PC-9 (cell line): ENCODE data around the gene CDC20. TPM values are rescaled to one million over a fixed set of nuclear protein-coding genes. Genes with fewer than 3 reads are reported as not detected.

Source experiments
- BruUV-seq: library from RNA; stranded (reverse); fragments of 400-500 nt; replicated peaks from 2 replicates; lab custom pipeline; 2021; lab: Mats Ljungman, UMichigan
- CTCF ChIA-PET: fragments of 300-600 bp; sonication (Branson Sonifier 250); formaldehyde crosslinking; loops from one replicate; lab custom pipeline; 2022; ENCODE audit warnings: antibody characterized with exemption; lab: Charles Lee
- POLR2A ChIA-PET: fragments of 300-600 bp; sonication (Branson Sonifier 250); formaldehyde crosslinking; loops from one replicate; lab custom pipeline; 2022; ENCODE audit warnings: antibody characterized with exemption; ENCODE audit not compliant: unreplicated experiment; lab: Charles Lee
- DNase-seq, 2 experiments: peaks; one replicate each; pipeline versions ENCODE4 v3.0.0 to v3.0.0-alpha.2; 2015 to 2022; ENCODE audit warnings: mixed read lengths in 1 of 2
- H2AFZ ChIP-seq: fragments of 200-600 bp; sonication (generic); 2 replicates; pipeline ENCODE4 v1.8.1; 2017; ENCODE audit warnings: antibody characterized with exemption
- H3F3A ChIP-seq: fragments of 200-600 bp; sonication (generic); 2 replicates; pipeline ENCODE4 v1.8.1; 2017; ENCODE audit warnings: antibody characterized with exemption, mild to moderate bottlenecking, low read depth; ENCODE audit not compliant: insufficient read depth
- H3K27ac ChIP-seq: fragments of 200-600 bp; sonication (generic); 2 replicates; pipeline ENCODE4 v1.6.1; 2016; ENCODE audit warnings: mixed run types
- H3K27me3 ChIP-seq: fragments of 200-600 bp; sonication (generic); 2 replicates; pipeline ENCODE4 v1.6.1; 2016; ENCODE audit warnings: low read depth, mixed run types; ENCODE audit not compliant: insufficient read depth
- H3K36me3 ChIP-seq: fragments of 200-600 bp; sonication (generic); 2 replicates; pipeline ENCODE4 v1.6.1; 2016; ENCODE audit warnings: low read depth, mixed run types
- H3K4me1 ChIP-seq: fragments of 200-600 bp; sonication (generic); replicated peaks from 2 replicates; pipeline ENCODE4 v1.6.1; 2016; ENCODE audit warnings: mixed run types; ENCODE audit not compliant: insufficient read depth
- H3K4me2 ChIP-seq: fragments of 200-600 bp; sonication (generic); 2 replicates; pipeline ENCODE4 v1.6.1; 2017; ENCODE audit warnings: mixed run types
- H3K4me3 ChIP-seq: fragments of 200-600 bp; sonication (generic); 2 replicates; pipeline ENCODE4 v1.6.1; 2016; ENCODE audit warnings: mixed run types
- H3K79me2 ChIP-seq: fragments of 200-600 bp; sonication (generic); 2 replicates; pipeline ENCODE4 v1.6.1; 2017; ENCODE audit warnings: low read depth, mixed run types
- H3K9me2 ChIP-seq: fragments of 200-600 bp; sonication (generic); 2 replicates; pipeline ENCODE4 v1.8.1; 2017; ENCODE audit warnings: mild to moderate bottlenecking; ENCODE audit not compliant: insufficient read depth
- H3K9me3 ChIP-seq: fragments of 200-600 bp; sonication (generic); 2 replicates; pipeline ENCODE4 v1.8.1; 2016; ENCODE audit warnings: low read depth; ENCODE audit not compliant: insufficient read depth
- H4K20me1 ChIP-seq: fragments of 200-600 bp; sonication (generic); 2 replicates; pipeline ENCODE4 v1.8.1; 2017; ENCODE audit not compliant: insufficient read depth
- CTCF ChIP-seq: fragments of 200-600 bp; sonication (generic); conservative IDR thresholded peaks from 2 replicates; pipeline ENCODE4 v1.6.1; 2017; ENCODE audit warnings: mixed run types, antibody characterized with exemption, mild to moderate bottlenecking, moderate library complexity
- EZH2 ChIP-seq: fragments of 200-600 bp; sonication (generic); IDR thresholded peaks from 2 replicates; pipeline ENCODE4 v1.8.0; 2017; ENCODE audit warnings: antibody characterized with exemption, low read depth
- intact Hi-C: fragments of 100-400 bp; cut with micrococcal nuclease; formaldehyde crosslinking; loops from one replicate; pipeline ENCODE4 v1.10.0; 2022; ENCODE audit not compliant: unreplicated experiment
- total RNA-seq: library from RNA; stranded (reverse); gene quantifications from 2 replicates; pipeline ENCODE4 v1.2.3, GENCODE V29; 2021

Gene CDC20
- total RNA-seq, 1 experiment from 2014 or later: 229 TPM

GRCh38 chr1:43348343-43348808 lies 10.4 kb upstream of the CDC20 start:
- Histone ChIP-seq H4K20me1 (no peaks in the 10 kb centered on the region), H3F3A (peaks cover 57% of the 10 kb centered on the region), H3K36me3 (no peaks in the 10 kb centered on the region), H3K79me2 (no peaks in the 10 kb centered on the region), H3K4me3 (peak overlapping the region; percentile 66), H2AFZ (peak overlapping the region; percentile 82), H3K4me2 (peak overlapping the region; percentile 95), H3K4me1 (peaks cover 55% of the 10 kb centered on the region), H3K27ac (peak overlapping the region; percentile 94), H3K9me3 (no peaks in the 10 kb centered on the region), H3K9me2 (no peaks in the 10 kb centered on the region), H3K27me3 (no peaks in the 10 kb centered on the region)
- POLR2A ChIA-PET: interaction anchor here (0.5 to 1.0 kb wide), 10 partner anchors 10 to 1834 kb away, joined by 3 to 13 read pairs (median 4); partner anchors contain the start of gene CDC20
- DNase-seq: no peak
- no peak for TF ChIP-seq CTCF
- no peak for TF ChIP-seq EZH2
- intact Hi-C loops: loop anchor here (2.0 kb wide), 2 partner anchors 64 to 78 kb away; partner anchors contain the start of gene C1orf210
- CTCF ChIA-PET: interaction anchor here (0.6 to 1.0 kb wide), 2 partner anchors 21 to 110 kb away, joined by 3 to 7 read pairs; no protein-coding TSS in a partner anchor
- TSS peak; percentile 89 for BruUV-seq

GRCh38 chr1:43348809-43349593 lies 9.8 kb upstream of the CDC20 start:
- Histone ChIP-seq H3K9me2 (no peaks in the 10 kb centered on the region), H3K27ac (peak overlapping the region; percentile 94), H3K4me1 (peaks cover 48% of the 10 kb centered on the region), H3K27me3 (no peaks in the 10 kb centered on the region), H3K4me3 (peak overlapping the region; percentile 66), H3K36me3 (no peaks in the 10 kb centered on the region), H3K79me2 (no peaks in the 10 kb centered on the region), H2AFZ (peak overlapping the region; percentile 82), H3K9me3 (no peaks in the 10 kb centered on the region), H4K20me1 (no peaks in the 10 kb centered on the region), H3F3A (peaks cover 51% of the 10 kb centered on the region), H3K4me2 (peak overlapping the region; percentile 95)
- peak; percentile 85 to 99 for DNase-seq
- TF ChIP-seq EZH2 (no peak), CTCF (no peak)
- intact Hi-C loops: loop anchor here (1.0 to 2.0 kb wide), 3 partner anchors 18 to 78 kb away; partner anchors contain the start of gene C1orf210
- CTCF ChIA-PET: interaction anchor here (1.0 kb wide), 1 partner anchor 110 kb away, joined by 3 read pairs; no protein-coding TSS in a partner anchor
- POLR2A ChIA-PET: interaction anchor here (0.5 to 1.0 kb wide), 9 partner anchors 9 to 1219 kb away, joined by 3 to 13 read pairs (median 4); partner anchors contain the start of gene CDC20
- no TSS peak for BruUV-seq

GRCh38 chr1:43349594-43350306 lies 9.0 kb upstream of the CDC20 start:
- Histone ChIP-seq H3F3A (peaks cover 43% of the 10 kb centered on the region), H3K36me3 (no peaks in the 10 kb centered on the region), H3K4me3 (peak overlapping the region; percentile 66), H3K4me2 (peak overlapping the region; percentile 95), H3K4me1 (peaks cover 41% of the 10 kb centered on the region), H3K9me3 (no peaks in the 10 kb centered on the region), H4K20me1 (no peaks in the 10 kb centered on the region), H3K27ac (peak overlapping the region; percentile 94), H3K27me3 (no peaks in the 10 kb centered on the region), H3K79me2 (no peaks in the 10 kb centered on the region), H3K9me2 (no peaks in the 10 kb centered on the region), H2AFZ (peak overlapping the region; percentile 82)
- BruUV-seq: TSS peak; percentile 88
- ChIA-PET POLR2A (interaction anchor here (0.6 kb wide), 3 partner anchors 9 to 177 kb away, joined by 3 to 11 read pairs (median 5); partner anchors contain the start of genes C1orf210, CFAP57 and EBNA1BP2), CTCF (interaction anchor here (1.1 kb wide), 1 partner anchor 9 kb away, joined by 3 read pairs; the partner anchor contains the start of gene CDC20)
- no peak for DNase-seq
- intact Hi-C loops: loop anchor here (1.0 to 2.0 kb wide), 3 partner anchors 18 to 79 kb away; partner anchors contain the start of gene C1orf210
- TF ChIP-seq EZH2: no peak
- no peak for TF ChIP-seq CTCF
